HS-27A (cell line): ENCODE measurements around the gene ACAP3.

ENCODE experiments used
- DNase-seq: peaks from one replicate; pipeline ENCODE4 v3.0.0-alpha.2; 2012; ENCODE audit warnings: low read depth, missing footprints

Gene ACAP3, protein sequence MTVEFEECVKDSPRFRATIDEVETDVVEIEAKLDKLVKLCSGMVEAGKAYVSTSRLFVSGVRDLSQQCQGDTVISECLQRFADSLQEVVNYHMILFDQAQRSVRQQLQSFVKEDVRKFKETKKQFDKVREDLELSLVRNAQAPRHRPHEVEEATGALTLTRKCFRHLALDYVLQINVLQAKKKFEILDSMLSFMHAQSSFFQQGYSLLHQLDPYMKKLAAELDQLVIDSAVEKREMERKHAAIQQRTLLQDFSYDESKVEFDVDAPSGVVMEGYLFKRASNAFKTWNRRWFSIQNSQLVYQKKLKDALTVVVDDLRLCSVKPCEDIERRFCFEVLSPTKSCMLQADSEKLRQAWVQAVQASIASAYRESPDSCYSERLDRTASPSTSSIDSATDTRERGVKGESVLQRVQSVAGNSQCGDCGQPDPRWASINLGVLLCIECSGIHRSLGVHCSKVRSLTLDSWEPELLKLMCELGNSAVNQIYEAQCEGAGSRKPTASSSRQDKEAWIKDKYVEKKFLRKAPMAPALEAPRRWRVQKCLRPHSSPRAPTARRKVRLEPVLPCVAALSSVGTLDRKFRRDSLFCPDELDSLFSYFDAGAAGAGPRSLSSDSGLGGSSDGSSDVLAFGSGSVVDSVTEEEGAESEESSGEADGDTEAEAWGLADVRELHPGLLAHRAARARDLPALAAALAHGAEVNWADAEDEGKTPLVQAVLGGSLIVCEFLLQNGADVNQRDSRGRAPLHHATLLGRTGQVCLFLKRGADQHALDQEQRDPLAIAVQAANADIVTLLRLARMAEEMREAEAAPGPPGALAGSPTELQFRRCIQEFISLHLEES

DNA sequence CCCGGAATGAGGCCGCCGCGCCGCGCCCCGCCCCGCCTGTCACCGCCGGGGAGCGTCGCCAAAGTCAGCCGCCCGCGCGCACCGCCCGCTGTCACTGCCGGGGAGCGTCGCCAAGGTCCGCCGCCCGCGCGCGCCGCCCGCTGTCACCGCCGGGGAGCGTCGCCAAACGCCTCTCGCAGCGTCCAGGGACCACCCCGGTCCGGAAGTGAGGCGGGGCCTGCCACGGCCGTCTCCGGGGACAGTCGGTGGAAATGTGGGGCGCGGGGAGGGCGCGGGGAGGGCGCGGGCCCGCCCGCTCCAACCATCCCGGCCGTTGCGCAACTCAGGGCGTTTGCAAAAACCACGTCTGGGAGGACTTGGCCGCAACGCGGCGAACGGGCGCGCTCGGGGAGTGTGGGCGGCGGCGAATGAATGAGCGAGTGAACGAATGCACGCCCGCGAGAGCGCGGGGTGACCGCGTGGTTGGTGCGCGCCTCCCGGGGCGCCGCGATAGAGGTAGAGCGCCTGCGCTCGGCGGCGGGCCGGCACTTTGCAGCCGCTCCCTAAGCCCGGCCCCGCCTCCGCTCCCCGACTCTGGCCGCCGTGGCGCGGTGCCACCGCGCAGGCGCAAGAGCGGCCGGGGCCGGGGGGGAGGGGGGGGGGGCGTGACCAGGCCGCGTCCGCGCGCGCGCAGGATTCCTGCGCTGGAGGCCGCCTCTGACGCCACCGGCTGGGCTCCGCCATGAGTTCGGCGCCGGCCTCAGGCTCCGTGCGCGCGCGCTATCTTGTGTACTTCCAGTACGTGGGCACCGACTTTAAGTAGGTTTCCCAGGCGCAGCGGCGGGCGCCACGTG is at the start of gene ACAP3, which contains the start of gene PUSL1:
Gene ACAP3, minus strand, starts transcription at position 8 of the 833 bp plus-strand sequence. CDS start 115 bp downstream, outside the sequence.
Gene PUSL1, plus strand, starts transcription at position 675 of the 833 bp plus-strand sequence. Its CDS starts 47 bp downstream, at position 722.
- DNase-seq, result peak; percentile 71

DNA sequence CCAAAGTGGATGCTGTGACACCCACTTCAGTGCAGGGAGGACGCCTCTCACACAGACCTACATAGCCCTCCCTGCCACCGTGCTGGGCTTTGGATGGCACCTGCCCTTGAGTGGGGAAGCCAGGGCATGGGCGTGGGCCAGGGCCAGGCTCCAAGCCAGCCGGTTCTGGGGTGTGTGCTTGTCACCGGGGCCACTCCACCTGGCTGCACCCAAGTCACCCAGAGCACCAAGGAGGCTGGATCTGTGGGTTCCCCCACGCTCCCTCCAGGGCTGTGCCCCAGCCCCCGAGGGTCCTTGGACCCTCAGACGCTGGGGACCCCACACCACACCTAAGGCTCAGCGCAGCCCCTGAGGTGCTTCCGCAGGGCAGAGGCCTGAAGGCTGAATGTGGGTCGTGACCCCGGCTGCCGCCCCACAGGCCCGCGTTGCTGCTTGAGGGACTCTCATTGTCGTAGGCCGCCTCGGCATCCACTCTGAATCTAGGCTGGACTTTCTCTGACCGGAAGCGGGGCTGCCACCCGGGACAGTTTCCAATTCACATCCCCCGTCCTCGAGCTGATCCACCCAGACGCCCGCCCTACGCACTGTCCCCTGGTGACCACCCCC is 49.2 kb upstream of the ACAP3 start:
- DNase-seq, result no peak

DNA sequence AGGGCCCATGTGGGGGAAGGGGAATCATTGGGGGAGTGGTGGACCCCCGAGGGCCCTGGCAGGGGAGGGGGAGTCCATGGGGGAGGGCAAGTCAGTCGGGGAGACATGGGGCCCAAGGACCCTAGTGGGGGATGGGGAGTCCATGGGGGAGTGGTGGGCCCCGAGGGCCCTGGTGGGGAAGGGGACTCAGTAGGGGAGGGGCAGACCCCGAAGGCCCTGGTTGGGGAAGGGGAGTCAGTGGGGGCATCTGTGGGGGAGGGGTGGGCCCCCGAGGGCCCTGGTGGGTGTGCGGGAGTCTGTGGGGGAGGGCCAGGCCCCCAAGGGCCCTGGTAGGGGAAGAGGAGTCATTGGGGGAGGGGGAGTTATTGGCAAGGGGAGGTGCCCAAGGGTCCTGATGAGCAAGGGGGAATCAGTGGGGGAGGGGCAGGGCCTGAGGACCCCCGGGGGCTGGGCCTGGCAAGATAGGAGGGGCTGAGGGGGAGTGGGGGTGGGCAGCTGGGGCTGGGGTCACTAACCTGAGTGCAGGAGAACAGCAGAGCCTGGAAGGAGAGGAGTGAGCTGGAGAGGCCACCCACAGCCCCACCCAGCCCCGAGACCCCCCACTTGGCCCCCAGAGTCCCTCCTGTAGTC is 48.6 kb upstream of the ACAP3 start:
- no peak for DNase-seq

DNA sequence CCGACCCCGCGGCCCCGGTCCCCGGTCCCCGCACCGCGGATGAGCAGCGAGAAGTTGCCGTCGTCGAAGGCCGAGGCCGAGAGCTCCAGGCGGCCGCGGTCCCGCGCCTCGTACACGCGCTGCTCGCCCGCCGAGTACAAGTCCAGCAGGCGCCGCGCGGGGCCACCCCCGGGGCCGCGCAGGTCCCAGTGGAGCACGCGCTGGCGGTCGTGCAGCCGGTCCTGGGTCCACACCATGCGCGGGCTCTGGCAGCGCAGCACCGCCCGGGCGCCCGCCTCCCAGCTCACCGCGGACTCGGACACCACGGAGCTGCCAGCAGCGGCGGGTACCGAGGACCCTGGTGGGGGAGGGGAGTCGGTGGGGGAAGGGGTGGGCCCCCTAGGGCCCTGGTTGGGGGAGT is 47.7 kb upstream of the ACAP3 start:
- no peak for DNase-seq

DNA sequence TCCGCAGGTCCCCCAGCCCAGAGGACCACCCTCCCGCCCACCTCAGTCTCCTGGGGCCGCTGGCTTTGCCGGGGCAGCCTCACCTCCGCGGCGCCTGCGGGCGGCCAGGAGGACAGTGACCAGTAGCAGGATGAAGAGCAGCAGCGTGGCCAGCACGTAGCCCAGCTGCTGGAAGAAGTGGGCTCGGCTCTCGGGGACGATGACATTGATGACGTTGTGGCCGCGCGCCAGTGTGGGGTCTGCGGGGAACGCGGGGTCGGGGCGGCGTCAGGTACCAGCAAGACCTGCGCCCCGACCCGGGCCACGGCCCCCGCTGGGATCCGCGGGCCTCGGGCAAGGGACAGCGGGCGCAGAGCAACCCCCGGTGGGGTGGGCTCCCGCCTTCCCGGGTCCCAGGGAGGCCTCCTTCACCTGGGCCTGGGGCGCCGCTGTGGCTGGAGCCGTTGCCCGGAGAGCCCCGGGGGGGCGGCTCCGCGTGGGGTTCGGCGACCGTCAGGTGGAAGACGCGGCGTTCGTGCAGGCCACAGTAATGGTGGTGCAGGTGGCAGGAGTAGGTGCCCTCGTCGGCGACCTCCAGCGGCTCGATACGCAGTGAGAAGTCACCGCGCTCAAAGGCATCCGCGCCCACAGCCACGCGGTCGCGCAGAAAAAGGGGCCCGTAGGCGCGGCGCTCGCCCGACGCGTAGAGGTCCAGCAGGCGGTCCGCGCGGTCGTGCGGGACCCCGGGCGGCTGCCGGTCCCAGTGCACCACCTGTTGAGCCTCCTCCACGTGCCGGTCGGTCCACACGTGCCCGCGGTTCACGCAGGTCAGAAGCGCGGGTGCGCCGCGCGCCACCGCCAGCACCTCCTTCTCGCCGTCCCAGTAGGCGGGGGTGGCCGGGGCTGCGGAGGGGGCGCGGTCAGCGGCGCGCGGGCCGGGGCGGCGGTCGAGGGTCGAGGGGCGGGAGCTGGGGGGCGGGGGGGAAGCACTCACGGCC is 46.8 kb upstream of the ACAP3 start:
- no peak for DNase-seq

DNA sequence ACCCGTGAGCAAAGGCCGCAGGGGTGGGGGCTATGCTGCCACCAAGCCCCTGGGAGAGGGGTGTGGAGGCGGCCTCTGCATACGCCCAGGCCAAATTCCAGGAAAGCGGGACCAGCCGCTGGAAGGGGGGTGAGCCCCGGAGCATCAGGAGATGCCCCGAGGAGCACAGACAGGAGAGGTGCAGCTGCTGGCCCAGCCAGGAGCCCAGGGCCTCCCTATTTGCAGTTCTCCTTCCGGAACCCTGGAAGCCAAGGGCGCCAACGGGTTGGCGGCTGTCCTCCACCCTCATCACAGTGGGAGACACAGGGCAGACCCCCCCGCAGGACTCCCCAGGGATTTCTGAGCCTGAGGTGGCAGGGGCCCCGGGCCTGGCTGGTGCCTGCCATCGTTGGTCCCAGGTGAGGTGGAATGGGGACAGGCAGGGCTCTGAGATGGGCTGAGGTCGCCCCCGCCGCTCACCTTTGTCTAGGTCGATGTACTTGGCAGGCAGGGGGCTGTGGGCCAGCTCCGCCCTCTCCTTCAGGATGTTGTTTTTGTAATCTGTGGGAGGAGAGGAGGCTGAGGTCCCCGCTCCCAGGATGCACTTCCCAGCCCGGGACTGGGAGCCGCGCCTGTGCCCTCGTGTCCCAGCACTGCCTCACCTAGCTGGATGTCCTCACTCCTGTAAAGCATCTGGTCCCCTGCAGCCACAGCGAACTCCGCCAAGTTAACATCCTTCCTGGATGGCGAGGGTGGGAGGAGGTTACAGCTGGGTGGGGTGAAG is 45.8 kb upstream of the ACAP3 start:
- no peak for DNase-seq

DNA sequence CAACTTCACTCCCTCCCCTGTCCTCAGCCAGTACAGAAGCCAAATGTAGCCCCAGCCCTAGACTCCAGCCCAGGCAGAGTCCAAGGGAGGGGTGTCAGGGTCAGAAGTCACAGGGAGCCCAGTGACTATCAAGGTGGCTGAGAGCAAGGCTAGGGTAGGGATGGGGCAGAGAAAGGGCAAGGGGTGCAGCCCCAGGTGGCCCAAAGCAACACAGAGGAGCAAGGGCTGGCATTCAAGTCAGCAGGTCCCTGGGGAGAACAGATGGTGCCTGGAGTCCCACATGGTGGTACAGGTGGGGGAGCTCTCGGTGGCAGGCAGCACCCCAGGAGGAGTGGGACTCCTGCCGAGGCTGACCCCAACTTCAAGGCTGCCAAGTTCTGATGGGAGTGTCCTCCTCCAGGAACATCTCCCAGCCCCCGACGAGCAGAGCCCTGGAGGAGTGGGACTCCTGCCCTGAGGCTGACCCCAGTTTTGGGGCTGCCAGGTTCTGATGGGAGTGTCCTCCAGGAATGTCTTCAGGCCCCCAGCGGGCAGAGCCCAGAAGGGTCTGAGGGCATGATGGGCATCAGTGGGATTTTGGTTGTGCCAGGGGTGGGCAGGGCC is 45.2 kb upstream of the ACAP3 start:
- DNase-seq, result no peak

DNA sequence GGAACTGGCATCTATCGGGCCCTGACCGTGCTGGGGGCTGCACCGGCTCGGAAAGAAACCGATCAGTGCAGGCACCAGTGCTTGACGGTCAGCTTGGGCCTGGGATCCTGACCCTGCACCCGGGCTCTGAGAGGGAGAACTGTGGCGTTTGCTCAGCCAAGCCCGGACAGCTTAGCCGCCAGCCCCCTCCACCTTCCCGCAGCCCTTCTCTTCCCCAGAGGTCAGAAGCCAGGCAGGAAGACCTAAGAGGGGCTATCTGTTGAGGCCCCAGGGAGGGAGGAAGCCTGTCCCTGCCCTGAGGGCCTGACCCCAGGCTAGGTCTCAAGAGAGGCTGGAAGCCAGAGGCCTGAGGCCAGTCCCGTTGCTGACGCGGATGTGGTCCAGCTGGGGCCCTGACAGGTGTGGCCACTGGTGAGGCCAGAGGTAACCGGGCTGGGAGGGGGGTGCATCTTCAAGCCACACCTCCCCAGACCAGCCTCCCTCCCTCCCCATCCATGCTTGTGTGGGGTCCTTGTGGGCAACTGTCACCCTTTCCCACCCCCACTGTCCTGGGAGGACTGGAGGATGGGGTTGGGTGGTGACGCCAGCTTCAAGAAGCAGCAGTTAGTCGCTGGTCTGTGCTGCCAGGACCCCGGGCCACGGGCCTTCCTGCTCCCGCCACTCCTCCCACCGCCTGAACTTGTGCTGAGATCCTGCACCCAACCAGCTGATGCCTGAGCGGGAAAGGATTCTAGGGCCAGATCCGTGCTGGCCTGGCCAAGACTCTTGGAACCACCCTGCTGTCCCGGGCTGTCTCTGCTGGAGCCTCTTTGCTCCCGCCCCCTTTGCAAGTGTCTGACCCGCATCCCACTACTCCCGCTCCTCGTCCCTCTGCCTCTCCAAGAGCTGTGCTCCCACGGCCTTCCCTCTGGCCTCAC is 44.0 kb upstream of the ACAP3 start:
- DNase-seq, result no peak

DNA sequence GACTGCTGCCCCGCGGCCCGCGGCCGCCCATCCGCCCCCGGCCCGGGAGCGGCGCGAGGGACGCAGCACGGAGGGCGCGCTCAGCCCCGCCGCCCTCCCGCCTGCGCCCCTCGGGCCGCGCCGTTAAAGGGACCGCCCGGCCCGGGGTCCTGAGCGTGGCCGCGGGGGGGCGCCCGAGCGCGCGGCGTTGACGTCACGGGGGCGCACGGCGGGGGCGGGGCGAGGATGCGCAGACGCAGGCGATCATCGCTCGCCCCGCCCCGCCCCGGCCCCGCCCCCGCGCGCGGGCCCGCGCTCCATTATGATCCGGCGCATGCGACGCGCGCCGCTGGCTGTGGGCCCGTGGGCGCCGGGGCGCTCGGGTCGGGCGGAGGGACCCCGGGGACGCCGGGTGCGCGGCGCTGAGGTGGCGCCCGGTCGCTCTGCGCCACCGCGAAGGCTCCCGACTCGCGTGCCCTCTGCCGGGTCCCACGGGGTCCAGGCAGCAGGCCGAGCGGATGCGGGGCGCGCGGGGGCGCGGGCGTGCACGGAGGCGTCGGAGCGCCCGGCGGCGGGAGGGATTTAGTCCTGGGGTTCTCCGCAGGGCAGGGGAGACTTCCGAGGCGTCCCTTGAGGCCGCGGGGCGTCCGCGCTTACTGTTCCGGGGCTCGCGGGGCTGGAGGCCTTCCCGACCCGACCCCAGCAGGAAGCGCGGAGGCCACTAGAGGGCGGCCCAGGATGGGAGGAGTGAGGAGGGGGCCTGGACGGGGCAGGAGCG is 41.7 kb upstream of the ACAP3 start, which contains the start of gene DVL1:
Gene DVL1, minus strand, starts transcription at position 163 of the 757 bp plus-strand sequence. CDS start 353 bp downstream, outside the sequence.
- no peak for DNase-seq

DNA sequence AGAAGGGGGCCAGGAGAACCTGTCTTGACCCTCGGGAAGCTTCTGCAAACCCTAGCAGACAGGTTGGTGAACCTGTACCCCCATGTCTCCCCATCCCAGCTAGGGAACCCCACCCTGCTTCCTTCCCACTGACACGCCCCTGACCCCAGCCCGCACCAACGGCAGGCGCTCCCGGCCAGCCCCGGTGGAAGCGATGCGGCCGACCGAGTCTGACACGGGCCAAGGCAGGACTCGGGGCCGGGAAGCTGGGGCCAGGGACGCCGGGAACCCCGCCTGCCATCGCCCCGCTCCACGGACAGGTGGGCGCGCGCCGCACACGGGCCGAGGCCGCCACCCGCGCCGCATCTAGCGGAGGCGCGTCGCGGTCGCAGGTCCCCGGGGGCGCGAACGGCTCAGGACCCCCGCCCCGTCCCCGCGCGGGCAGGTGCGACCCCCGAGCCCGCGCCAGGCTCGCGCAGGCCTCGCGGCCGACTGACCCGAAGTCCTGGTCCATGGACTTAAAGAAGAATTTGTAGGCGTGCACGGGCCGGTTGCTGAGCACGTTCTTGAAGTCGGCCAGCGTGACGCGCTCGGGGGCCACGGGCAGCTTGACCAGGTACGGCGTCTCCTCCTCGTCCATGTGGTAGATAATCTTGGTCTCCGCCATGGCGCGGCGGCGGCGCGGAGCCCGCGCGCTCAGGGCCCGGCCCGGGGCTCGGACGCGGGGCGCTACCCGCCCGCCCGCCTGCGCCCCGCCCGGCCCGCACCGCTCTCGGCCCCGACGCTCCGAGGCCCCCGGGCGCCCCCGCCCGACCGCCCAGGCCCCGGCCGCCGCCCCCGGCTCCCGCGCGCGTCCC is 40.9 kb upstream of the ACAP3 start:
- no peak for DNase-seq

DNA sequence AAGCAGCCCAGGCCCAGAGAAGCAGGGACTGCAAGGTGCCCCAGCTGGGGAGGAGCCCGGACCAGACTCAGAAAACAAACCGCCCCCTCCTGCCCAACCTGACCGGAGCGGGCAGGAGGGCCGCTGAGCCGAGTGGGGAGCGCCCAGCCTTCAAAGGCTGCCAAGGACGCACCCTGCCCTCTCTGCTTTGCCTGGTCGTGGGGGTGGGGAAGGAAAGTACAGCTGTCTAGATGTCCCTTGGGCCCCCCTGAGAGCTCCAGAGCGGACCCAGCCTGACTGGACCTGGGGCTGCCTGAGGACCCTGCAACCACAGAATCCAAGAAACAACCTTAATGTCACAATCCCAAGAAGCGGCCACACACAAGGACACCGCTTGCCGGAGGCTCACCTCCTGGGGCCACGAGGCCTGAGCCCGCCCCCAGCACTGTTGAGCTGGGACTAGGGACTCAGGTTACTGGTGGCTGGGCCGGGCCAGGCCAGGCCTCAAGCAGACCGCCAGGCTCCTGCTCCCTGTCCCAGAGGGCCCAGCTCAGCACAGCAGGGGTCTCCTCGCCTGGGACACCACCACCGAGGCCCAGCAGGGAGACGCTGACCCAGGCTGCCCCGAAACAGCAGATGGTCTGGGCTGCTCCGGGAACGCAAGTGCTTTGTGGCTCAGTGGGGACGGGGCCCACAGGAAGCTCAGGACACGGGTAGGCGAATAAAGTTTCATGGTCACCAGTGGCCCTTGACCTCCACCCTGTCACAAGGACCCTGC is 40.1 kb upstream of the ACAP3 start:
- no peak for DNase-seq

DNA sequence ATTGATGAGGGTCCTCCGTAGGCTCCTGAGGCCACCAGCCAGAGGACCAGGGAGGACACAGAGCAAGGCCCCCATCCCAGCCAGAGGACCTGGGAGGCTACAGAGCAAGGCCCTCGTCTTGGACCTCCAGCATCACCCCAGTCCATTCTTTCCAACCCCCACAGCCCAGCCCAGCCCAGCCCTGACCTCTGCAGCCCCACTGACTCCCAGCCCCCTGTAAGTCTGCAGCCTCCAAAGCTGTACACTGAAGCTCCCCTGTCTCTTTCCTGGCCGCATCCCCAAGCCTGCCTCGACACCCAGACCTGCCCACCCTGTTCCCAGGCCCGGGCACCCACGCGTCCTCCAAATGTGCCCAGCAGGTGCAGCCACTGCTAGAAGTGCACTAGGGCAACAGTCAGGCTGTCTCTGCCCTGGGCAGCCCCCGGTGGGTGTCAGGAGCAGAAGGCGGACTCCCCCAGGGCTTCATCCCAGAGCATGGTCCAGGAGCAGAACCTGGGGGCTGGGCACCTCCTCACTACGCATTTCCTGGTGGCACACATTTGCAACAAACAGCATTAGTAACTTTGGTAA is 39.4 kb upstream of the ACAP3 start:
- no peak for DNase-seq

DNA sequence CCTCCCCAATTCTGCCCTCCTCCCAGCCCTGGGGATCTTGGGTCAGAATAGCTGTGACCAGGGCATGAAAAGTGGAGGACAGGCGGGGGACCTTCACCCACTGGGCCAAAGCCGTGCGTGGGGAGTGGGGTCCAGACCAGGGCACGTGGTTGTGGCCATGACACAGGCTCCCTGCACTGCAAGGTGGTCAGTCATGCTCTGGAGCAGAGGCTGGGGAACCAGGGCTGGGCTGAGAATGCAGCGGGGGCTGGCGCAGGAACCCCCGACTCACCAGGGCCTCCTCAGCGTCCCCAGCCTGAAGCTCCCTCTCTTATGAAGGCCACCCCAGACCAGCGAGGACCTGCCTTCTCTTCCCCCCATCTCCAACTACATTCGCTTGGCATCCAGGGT is 38.8 kb upstream of the ACAP3 start:
- DNase-seq, result no peak

DNA sequence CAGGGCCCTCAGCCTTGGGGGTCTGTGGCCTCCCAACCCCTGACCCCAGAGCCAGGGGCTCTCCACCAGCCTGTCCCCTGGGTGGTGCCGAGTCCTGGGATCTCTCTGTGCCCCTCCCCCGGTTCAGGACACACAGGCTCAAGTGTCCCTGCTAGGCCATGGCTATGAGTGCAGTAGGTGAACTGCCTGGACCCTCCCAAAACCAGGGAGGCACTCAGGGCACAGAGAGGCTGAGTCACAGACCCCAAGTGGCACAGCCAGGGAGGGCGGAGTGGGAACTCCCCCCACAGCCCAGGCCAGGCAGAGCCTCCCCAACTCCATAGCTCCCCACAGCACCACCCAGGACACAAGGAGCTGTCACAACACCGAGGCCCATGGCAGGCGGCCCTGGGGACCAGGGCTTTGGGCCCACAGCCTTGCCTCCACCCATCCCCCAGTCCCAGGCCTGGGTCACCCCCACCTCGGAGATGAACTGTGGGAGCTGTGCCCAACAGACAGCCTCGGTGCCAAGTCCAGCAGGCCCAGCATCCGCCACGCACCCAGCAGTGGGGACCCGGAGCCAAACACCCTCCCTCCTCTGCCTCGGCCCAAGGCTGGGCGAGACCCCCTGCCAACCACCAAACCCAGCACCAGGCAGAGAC is 38.2 kb upstream of the ACAP3 start:
- DNase-seq, result no peak
